PFSK-1 (cell line): Measurements from ENCODE around the gene LRRC4B.

Source experiments
- FOXP2 ChIP-seq: optimal IDR thresholded peaks from 2 replicates; pipeline ENCODE3; 2011; ENCODE audit warnings: borderline replicate concordance, control low read depth, inconsistent platforms; ENCODE audit not compliant: insufficient read depth; ENCODE audit errors: extremely low read length, extremely low read depth
- POLR2AphosphoS5 ChIP-seq: IDR thresholded peaks from 2 replicates; pipeline ENCODE4 v1.6.1; 2012; ENCODE audit warnings: low read depth, mild to moderate bottlenecking, control low read depth, low read length, moderate library complexity
- SIN3A ChIP-seq: IDR thresholded peaks from 2 replicates; pipeline ENCODE4 v1.6.1; 2012; ENCODE audit warnings: mild to moderate bottlenecking, low read length, moderate library complexity, borderline replicate concordance; ENCODE audit not compliant: insufficient read depth
- TAF1 ChIP-seq: IDR thresholded peaks from 2 replicates; pipeline ENCODE4 v1.6.1; 2012; ENCODE audit warnings: low read length, control low read depth, borderline replicate concordance; ENCODE audit not compliant: insufficient read depth
- TF ChIP-seq, protein P1 (sequence below), 2 experiments: IDR thresholded peaks; 2 replicates each; pipeline versions ENCODE4 v1.6.1 to v1.8.0; 2011 to 2012; ENCODE audit warnings: low read depth in 2 of 2, low read length in 2 of 2, control low read depth in 1 of 2, inconsistent platforms in 1 of 2, mild to moderate bottlenecking in 1 of 2, moderate library complexity in 1 of 2; ENCODE audit not compliant: insufficient read depth in 1 of 2

DNA sequence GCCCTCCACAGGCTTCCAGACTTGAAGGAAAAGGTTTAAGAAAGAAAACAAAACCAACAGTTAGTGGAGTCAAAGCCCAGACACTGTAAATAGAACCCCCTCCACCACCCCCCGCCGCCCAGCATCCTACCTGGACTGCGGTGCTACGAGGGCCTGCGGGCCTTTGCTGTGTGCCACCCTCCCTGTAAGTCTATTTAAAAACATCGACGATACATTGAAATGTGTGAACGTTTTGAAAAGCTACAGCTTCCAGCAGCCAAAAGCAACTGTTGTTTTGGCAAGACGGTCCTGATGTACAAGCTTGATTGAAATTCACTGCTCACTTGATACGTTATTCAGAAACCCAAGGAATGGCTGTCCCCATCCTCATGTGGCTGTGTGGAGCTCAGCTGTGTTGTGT is 85.3 kb downstream of the LRRC4B start:
- TF ChIP-seq POLR2AphosphoS5 = no peak
- no peak for TF ChIP-seq FOXP2
- TF ChIP-seq, protein P1, sequence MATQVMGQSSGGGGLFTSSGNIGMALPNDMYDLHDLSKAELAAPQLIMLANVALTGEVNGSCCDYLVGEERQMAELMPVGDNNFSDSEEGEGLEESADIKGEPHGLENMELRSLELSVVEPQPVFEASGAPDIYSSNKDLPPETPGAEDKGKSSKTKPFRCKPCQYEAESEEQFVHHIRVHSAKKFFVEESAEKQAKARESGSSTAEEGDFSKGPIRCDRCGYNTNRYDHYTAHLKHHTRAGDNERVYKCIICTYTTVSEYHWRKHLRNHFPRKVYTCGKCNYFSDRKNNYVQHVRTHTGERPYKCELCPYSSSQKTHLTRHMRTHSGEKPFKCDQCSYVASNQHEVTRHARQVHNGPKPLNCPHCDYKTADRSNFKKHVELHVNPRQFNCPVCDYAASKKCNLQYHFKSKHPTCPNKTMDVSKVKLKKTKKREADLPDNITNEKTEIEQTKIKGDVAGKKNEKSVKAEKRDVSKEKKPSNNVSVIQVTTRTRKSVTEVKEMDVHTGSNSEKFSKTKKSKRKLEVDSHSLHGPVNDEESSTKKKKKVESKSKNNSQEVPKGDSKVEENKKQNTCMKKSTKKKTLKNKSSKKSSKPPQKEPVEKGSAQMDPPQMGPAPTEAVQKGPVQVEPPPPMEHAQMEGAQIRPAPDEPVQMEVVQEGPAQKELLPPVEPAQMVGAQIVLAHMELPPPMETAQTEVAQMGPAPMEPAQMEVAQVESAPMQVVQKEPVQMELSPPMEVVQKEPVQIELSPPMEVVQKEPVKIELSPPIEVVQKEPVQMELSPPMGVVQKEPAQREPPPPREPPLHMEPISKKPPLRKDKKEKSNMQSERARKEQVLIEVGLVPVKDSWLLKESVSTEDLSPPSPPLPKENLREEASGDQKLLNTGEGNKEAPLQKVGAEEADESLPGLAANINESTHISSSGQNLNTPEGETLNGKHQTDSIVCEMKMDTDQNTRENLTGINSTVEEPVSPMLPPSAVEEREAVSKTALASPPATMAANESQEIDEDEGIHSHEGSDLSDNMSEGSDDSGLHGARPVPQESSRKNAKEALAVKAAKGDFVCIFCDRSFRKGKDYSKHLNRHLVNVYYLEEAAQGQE (IDR thresholded peaks at IDR 0.05; ENCODE audit: insufficient read depth in 1 of 2, low read depth in 2 of 2, low read length in 2 of 2) = no peak
- TF ChIP-seq TAF1 = no peak
- no peak for TF ChIP-seq SIN3A
